ENCODE data around the gene OR6C68.
"Not testable (repeated sequence)": the region's sequence is repeated elsewhere in the genome, so short reads cannot be mapped to it uniquely, and the experiment has no call there.

The OR6C68 gene

DNA sequence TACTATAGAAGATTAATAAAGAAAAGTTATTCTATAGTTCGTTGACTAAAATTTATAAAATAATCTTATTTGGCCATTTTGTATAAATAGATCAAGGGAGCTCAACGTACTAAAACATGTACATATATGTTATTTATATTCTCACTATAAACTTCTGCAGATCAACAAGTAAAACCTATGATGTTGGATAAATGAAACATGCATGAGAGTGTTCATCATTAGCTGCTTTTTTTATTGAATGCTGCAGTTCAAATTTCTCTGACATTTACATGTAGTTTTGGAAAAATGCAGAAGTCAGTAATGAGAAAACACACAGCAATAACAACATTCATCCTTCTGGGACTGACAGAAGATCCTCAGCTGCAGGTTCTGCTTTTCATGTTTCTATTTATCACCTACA is at the start of gene OR6C68:
TSS of gene OR6C68 (plus strand) at position 301 of the 400 bp plus-strand sequence. CDS start at position 301, 0 bp downstream.
- no peak for DNase-seq (ENCODE audit: low spot score)

DNA sequence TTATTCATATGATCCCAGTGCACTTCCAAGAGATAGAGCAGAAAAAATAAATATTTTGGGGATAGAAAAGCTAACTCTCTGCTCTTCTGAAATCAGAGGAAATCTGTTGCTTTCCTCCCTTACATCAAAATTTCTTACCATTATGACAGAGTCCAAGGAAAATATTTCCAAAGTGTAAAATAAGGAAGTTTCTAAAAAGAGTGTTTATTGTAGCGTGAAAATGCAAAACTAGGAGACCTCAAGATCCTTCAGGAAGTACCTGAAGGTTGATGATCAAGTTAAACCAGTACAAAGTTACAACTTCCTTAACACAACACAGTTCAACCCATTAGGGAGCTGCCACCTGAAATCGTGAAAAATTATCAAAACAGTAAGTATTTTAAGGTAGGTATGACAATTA is 48.4 kb upstream of the OR6C68 start, which contains the start of gene OR6C2:
TSS of gene OR6C2 (plus strand) at position 301 of the 400 bp plus-strand sequence. CDS start 8,138 bp downstream, outside the sequence.
- DNase-seq (ENCODE audit: low spot score) = no peak

DNA sequence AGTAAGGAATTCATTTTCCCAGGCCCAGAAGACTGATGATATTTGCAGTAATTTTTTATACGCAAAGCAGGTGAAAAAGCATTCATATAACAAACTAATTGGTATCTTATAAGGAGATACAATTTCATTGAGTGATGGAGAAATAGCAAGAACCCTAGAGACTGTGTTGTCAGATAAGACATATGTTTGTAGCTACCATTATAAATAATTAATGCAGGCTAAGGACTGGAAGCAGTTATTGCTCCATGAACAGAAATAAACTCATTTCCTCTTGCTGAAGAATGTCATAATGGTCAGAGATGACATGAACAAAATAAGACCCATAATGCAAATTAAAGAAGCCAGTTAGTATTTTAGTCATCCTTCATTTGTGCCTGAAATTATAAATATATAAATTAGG is 46.8 kb upstream of the OR6C68 start:
- DNase-seq (ENCODE audit: low spot score) = no peak

GRCh38 chr12:55446326-55446725 is 45.9 kb upstream of the OR6C68 start:
- DNase-seq (ENCODE audit: low spot score) = no peak

DNA sequence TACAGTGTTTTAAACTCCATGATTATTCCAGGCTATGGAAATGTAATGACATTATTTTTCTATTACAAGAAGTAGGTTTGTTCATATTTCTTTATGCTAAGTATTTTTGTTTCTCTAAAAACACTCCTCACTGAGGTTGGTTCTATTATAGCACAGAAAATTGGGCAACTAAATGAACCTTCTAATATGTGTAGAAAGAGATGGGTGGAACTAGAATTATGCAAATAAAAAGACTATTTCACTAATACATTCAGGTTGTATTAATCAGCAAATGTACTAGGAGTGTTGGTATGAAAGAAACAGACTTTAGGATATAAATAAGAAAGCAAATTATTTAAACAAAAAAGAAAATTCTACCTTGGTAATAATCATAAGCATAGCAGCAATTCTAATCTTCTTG is 43.4 kb upstream of the OR6C68 start:
- no peak for DNase-seq (ENCODE audit: low spot score)

DNA sequence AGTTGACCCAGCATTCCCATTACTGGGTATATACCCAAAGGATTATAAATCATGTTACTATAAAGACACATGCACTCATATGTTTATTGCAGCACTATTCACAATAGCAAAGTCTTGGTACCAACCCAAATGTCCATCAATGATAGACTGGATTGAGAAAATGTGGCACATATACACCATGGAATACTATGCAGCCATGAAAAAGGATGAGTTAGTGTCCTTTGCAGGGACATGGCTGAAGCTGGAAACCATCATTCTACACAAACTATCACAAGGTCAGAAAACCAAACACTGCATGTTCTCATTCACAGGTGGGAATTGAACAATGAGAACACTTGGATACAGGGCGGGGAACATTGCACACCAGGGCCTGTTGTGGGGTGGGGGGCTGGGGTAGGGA is 27.3 kb upstream of the OR6C68 start:
- not testable (repeated sequence) for DNase-seq (ENCODE audit: low spot score)

GRCh38 chr12:55467836-55468235 is 24.3 kb upstream of the OR6C68 start:
- no peak for DNase-seq (ENCODE audit: low spot score)

DNA sequence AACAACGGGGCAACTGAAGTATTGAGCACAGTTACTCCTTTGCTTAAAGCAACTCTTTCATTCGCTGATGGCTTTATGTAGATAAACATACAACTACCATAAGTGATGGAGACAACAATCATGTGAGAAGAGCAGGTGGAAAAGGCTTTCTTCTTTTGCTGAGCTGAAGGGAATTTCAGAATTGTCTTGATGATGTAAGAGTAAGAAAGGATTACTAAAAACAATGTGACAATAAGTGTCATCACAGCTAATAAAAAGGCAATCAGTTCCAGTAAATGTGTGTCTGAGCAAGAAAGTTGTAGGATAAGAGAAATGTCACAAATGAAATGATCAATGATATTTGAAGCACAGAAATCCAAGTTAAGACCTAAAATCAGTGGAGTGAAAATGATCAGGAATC is 22.9 kb upstream of the OR6C68 start:
- no peak for DNase-seq (ENCODE audit: low spot score)

- no peak for DNase-seq (ENCODE audit: low spot score)
These were observed 21.9 kb upstream of the OR6C68 start, which contains the start of gene OR6C70 for GRCh38 chr12:55470088-55470829. Gene OR6C70 (minus strand): TSS chr12:55470138. CDS start chr12:55470138, 0 bp downstream.

GRCh38 chr12:55472264-55472663 is 19.9 kb upstream of the OR6C68 start:
- no peak for DNase-seq (ENCODE audit: low spot score)

GRCh38 chr12:55479136-55479535 is 13.0 kb upstream of the OR6C68 start:
- DNase-seq (ENCODE audit: low spot score) = not testable (repeated sequence)

DNA sequence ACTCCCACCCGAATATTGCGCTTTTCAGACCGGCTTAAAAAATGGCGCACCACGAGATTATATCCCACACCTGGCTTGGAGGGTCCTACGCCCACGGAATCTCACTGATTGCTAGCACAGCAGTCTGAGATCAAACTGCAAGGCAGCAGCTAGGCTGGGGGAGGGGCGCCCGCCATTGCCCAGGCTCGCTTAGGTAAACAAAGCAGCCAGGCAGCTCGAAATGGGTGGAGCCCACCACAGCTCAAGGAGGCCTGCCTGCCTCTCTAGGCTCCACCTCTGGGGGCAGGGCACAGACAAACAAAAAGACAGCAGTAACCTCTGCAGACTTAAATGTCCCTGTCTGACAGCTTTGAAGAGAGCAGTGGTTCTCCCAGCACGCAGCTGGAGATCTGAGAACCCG is 7.9 kb upstream of the OR6C68 start:
- not testable (repeated sequence) for DNase-seq (ENCODE audit: low spot score)

GRCh38 chr12:55495490-55495889 is 3.3 kb downstream of the OR6C68 start:
- DNase-seq (ENCODE audit: low spot score) = no peak

- DNase-seq (ENCODE audit: low spot score) = no peak
These were observed 7.1 kb downstream of the OR6C68 start for GRCh38 chr12:55499231-55499630.

DNA sequence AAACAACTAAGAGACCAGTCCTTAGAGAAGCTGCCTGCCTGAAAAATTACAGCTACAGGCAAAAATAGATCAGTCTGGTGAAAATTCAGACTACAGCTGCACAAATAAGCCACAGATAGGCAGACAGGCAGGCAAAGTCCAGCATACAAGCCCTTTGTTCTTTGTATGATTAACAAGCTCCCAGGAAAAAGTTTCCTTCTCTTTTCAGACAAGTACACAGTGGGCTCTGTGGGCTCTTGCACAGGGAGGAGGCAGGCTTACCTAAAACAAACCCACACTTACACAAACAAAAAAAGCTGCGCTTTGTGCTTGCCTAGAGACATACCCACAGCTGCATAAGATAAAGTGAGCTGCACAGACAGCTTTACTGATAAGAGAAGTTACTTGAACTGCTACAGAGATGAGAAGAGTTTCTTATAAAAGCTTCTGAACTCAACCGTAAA is 7.7 kb downstream of the OR6C68 start:
- DNase-seq (ENCODE audit: low spot score) = no peak

DNA sequence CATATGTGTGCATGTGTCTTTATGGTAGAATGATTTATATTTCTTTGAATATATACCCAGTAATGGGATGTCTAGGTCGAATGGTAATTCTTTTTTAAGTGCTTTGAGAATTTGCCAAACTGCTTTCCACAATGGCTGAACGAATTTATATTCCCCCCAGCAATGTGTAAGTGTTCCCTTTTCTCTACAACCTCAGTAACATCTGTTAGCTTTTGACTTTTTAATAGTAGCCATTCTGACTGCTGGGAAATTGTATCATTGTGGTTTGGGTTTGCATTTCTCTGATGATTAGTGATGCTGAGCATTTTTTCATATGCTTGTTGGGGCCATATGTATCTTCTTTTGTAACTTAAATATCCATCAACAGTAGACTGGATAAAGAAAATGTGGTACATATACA is 9.4 kb downstream of the OR6C68 start:
- DNase-seq (ENCODE audit: low spot score) = no peak

DNA sequence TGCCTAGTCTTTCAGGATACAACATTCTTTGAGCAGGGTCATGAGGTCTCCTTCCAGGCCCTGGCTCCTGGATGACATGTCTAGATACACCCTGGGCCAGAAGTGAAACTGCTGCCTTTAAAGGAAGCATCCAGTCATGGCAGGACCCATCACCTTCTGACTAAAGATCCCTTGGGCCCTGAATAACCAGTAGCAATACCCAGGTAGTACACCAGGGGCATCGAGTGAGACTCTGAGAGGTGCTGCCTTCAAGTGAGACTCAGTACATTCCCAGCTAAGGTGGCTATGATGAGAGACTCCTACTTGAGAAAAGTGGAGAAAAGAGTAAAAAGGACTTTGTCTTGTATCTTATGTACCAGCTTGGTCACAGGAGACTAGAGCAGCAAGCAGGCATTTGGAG is 23.5 kb downstream of the OR6C68 start:
- DNase-seq (ENCODE audit: low spot score) = no peak

GRCh38 chr12:55516391-55516790 is 24.2 kb downstream of the OR6C68 start:
- DNase-seq (ENCODE audit: low spot score) = no peak

Measured in iPS-NIHi11 (cell line).